ENCODE results near the gene OR1S2. TPM values are rescaled to one million over a fixed set of nuclear protein-coding genes. Genes with fewer than 3 reads are reported as not detected.
"Not testable (repeated sequence)": the region's sequence is repeated elsewhere in the genome, so short reads cannot be mapped to it uniquely, and the experiment has no call there.

The OR1S2 gene
- total RNA-seq = not detected

GRCh38 chr11:58204042-58204441 lies at the start of gene OR1S2:
OR1S2 (minus strand) TSS chr11:58204142; CDS start chr11:58204142, 0 bp downstream.
- H3K27me3 Mint-ChIP-seq = peaks cover 2% of the 10 kb centered on the region
- ATAC-seq (ENCODE audit: low read depth) = no peak
- H3K36me3 Mint-ChIP-seq = no peaks in the 10 kb centered on the region
- no peaks in the 10 kb centered on the region for H3K4me1 Mint-ChIP-seq
- no peak within 1 kb of the TSS for H3K27ac Mint-ChIP-seq
- H3K9me3 Mint-ChIP-seq = no peaks in the 10 kb centered on the region
- H3K4me3 Mint-ChIP-seq = no peak within 1 kb of the TSS
- POLR2A ChIA-PET = no interaction called here
- no peak for DNase-seq

GRCh38 chr11:58243954-58244353 lies 40.0 kb upstream of the OR1S2 start:
- no peaks in the 10 kb centered on the region for H3K4me1 Mint-ChIP-seq
- no peaks in the 10 kb centered on the region for H3K36me3 Mint-ChIP-seq
- POLR2A ChIA-PET = no interaction called here
- H3K27ac Mint-ChIP-seq = no peak overlapping the region
- ATAC-seq (ENCODE audit: low read depth) (no peak), DNase-seq (no peak)
- no peak overlapping the region for H3K4me3 Mint-ChIP-seq
- H3K9me3 Mint-ChIP-seq = peaks cover 4% of the 10 kb centered on the region
- H3K27me3 Mint-ChIP-seq = peaks cover 2% of the 10 kb centered on the region

GRCh38 chr11:58227956-58228615 lies 24.1 kb upstream of the OR1S2 start:
- Mint-ChIP-seq H3K4me3 (no peak overlapping the region), H3K4me1 (no peaks in the 10 kb centered on the region), H3K27ac (no peak overlapping the region), H3K9me3 (no peaks in the 10 kb centered on the region), H3K27me3 (peaks cover 2% of the 10 kb centered on the region), H3K36me3 (no peaks in the 10 kb centered on the region)
- POLR2A ChIA-PET = no interaction called here
- ATAC-seq (ENCODE audit: low read depth) (no peak), DNase-seq (no peak)

GRCh38 chr11:58222721-58223120 lies 18.8 kb upstream of the OR1S2 start:
- DNase-seq (no peak), ATAC-seq (ENCODE audit: low read depth) (no peak)
- Mint-ChIP-seq H3K4me1 (no peaks in the 10 kb centered on the region), H3K36me3 (no peaks in the 10 kb centered on the region), H3K27me3 (no peaks in the 10 kb centered on the region), H3K4me3 (no peak overlapping the region), H3K9me3 (no peaks in the 10 kb centered on the region), H3K27ac (no peak overlapping the region)
- POLR2A ChIA-PET = no interaction called here

- no peak for DNase-seq
- H3K4me3 Mint-ChIP-seq = no peak overlapping the region
- no peak overlapping the region for H3K27ac Mint-ChIP-seq
- no peaks in the 10 kb centered on the region for H3K36me3 Mint-ChIP-seq
- H3K9me3 Mint-ChIP-seq = peaks cover 1% of the 10 kb centered on the region
- POLR2A ChIA-PET = no interaction called here
- no peak for ATAC-seq (ENCODE audit: low read depth)
- no peaks in the 10 kb centered on the region for H3K27me3 Mint-ChIP-seq
- H3K4me1 Mint-ChIP-seq = no peaks in the 10 kb centered on the region
These were observed 12.5 kb upstream of the OR1S2 start for GRCh38 chr11:58216476-58216875.

GRCh38 chr11:58212420-58212819 lies 8.5 kb upstream of the OR1S2 start, which contains the start of gene OR1S1:
OR1S1 (plus strand) TSS chr11:58212720.
- H3K9me3 Mint-ChIP-seq; H3K27ac Mint-ChIP-seq; H3K4me1 Mint-ChIP-seq; H3K4me3 Mint-ChIP-seq; POLR2A ChIA-PET; H3K36me3 Mint-ChIP-seq; ATAC-seq (ENCODE audit: low read depth); H3K27me3 Mint-ChIP-seq; DNase-seq: not testable (repeated sequence)

GRCh38 chr11:58199271-58199670 lies 4.7 kb downstream of the OR1S2 start:
- H3K27me3 Mint-ChIP-seq = peaks cover 2% of the 10 kb centered on the region
- POLR2A ChIA-PET = no interaction called here
- H3K4me1 Mint-ChIP-seq = no peaks in the 10 kb centered on the region
- no peaks in the 10 kb centered on the region for H3K36me3 Mint-ChIP-seq
- ATAC-seq (ENCODE audit: low read depth) (no peak), DNase-seq (no peak)
- no peaks in the 10 kb centered on the region for H3K9me3 Mint-ChIP-seq
- H3K27ac Mint-ChIP-seq = no peak overlapping the region
- H3K4me3 Mint-ChIP-seq = no peak overlapping the region

- H3K4me1 Mint-ChIP-seq = no peaks in the 10 kb centered on the region
- no peaks in the 10 kb centered on the region for H3K9me3 Mint-ChIP-seq
- H3K36me3 Mint-ChIP-seq = no peaks in the 10 kb centered on the region
- H3K27ac Mint-ChIP-seq = no peak overlapping the region
- POLR2A ChIA-PET = no interaction called here
- H3K4me3 Mint-ChIP-seq = no peak overlapping the region
- DNase-seq = no peak
- no peak for ATAC-seq (ENCODE audit: low read depth)
- H3K27me3 Mint-ChIP-seq = peaks cover 2% of the 10 kb centered on the region
These were observed 8.0 kb downstream of the OR1S2 start for GRCh38 chr11:58195939-58196338.

GRCh38 chr11:58193391-58193790 lies 10.6 kb downstream of the OR1S2 start:
- H3K4me1 Mint-ChIP-seq = no peaks in the 10 kb centered on the region
- no peak for ATAC-seq (ENCODE audit: low read depth)
- H3K36me3 Mint-ChIP-seq = no peaks in the 10 kb centered on the region
- H3K27me3 Mint-ChIP-seq = peaks cover 5% of the 10 kb centered on the region
- no peak for DNase-seq
- H3K9me3 Mint-ChIP-seq = no peaks in the 10 kb centered on the region
- H3K4me3 Mint-ChIP-seq = no peak overlapping the region
- H3K27ac Mint-ChIP-seq = no peak overlapping the region
- POLR2A ChIA-PET = no interaction called here

GRCh38 chr11:58192229-58192628 lies 11.7 kb downstream of the OR1S2 start:
- no peak overlapping the region for H3K27ac Mint-ChIP-seq
- H3K9me3 Mint-ChIP-seq = no peaks in the 10 kb centered on the region
- POLR2A ChIA-PET = no interaction called here
- no peak for ATAC-seq (ENCODE audit: low read depth)
- no peak overlapping the region for H3K4me3 Mint-ChIP-seq
- H3K4me1 Mint-ChIP-seq = no peaks in the 10 kb centered on the region
- H3K27me3 Mint-ChIP-seq = peaks cover 4% of the 10 kb centered on the region
- DNase-seq = no peak
- no peaks in the 10 kb centered on the region for H3K36me3 Mint-ChIP-seq

- Mint-ChIP-seq H3K27me3 (peaks cover 4% of the 10 kb centered on the region), H3K9me3 (no peaks in the 10 kb centered on the region), H3K27ac (no peak within 1 kb of the TSS), H3K4me1 (no peaks in the 10 kb centered on the region), H3K4me3 (no peak within 1 kb of the TSS), H3K36me3 (no peaks in the 10 kb centered on the region)
- DNase-seq (no peak), ATAC-seq (ENCODE audit: low read depth) (no peak)
- POLR2A ChIA-PET = no interaction called here
These were observed 15.2 kb downstream of the OR1S2 start, which contains the start of gene OR9Q2 for GRCh38 chr11:58188770-58189169. OR9Q2 (plus strand) TSS chr11:58189070; CDS start chr11:58190491, 1,421 bp downstream.

- Mint-ChIP-seq H3K4me3 (no peak overlapping the region), H3K4me1 (no peaks in the 10 kb centered on the region), H3K27me3 (peaks cover 4% of the 10 kb centered on the region), H3K27ac (no peak overlapping the region), H3K36me3 (no peaks in the 10 kb centered on the region), H3K9me3 (no peaks in the 10 kb centered on the region)
- ATAC-seq (ENCODE audit: low read depth) (no peak), DNase-seq (no peak)
- POLR2A ChIA-PET = no interaction called here
These were observed 17.0 kb downstream of the OR1S2 start for GRCh38 chr11:58186938-58187337.

GRCh38 chr11:58179648-58180047 lies 24.3 kb downstream of the OR1S2 start:
- H3K27ac Mint-ChIP-seq = no peak overlapping the region
- DNase-seq (no peak), ATAC-seq (ENCODE audit: low read depth) (no peak)
- POLR2A ChIA-PET = no interaction called here
- no peak overlapping the region for H3K4me3 Mint-ChIP-seq
- H3K36me3 Mint-ChIP-seq = no peaks in the 10 kb centered on the region
- peaks cover 2% of the 10 kb centered on the region for H3K27me3 Mint-ChIP-seq
- no peaks in the 10 kb centered on the region for H3K4me1 Mint-ChIP-seq
- H3K9me3 Mint-ChIP-seq = no peaks in the 10 kb centered on the region

- H3K4me1 Mint-ChIP-seq = no peaks in the 10 kb centered on the region
- H3K27ac Mint-ChIP-seq = no peak overlapping the region
- no peak for DNase-seq
- no peak overlapping the region for H3K4me3 Mint-ChIP-seq
- peaks cover 2% of the 10 kb centered on the region for H3K27me3 Mint-ChIP-seq
- H3K36me3 Mint-ChIP-seq = no peaks in the 10 kb centered on the region
- ATAC-seq (ENCODE audit: low read depth) = no peak
- POLR2A ChIA-PET = no interaction called here
- H3K9me3 Mint-ChIP-seq = no peaks in the 10 kb centered on the region
These were observed 25.5 kb downstream of the OR1S2 start for GRCh38 chr11:58178444-58178843.

All from activated naive CD8-positive, alpha-beta T cell treated with anti-CD3 and anti-CD28 coated beads, Interleukin-2, amount 10 ng/mL, durations not matched to agents 7 days and 5 days (primary cell).